GM23338 (cell line): ENCODE data around the gene SLC28A1.

Experiments used
- CREB1 ChIP-seq: fragments of 250-450 bp; sonication (Bioruptor Pico); IDR thresholded peaks from 2 replicates; pipeline ENCODE4 v1.5.0; 2020; ENCODE audit warnings: low read depth, mild to moderate bottlenecking, moderate library complexity
- CTCF ChIP-seq, 2 experiments: fragments of 200-600 bp in 1 of 2; sonication (generic) in 1 of 2; conservative IDR thresholded peaks; 2 replicates each; pipeline versions ENCODE4 v1.5.1 to v1.6.1; 2016 to 2017; ENCODE audit warnings: antibody characterized with exemption in 2 of 2, low read depth in 2 of 2, mild to moderate bottlenecking in 2 of 2, moderate library complexity in 1 of 2
- ETS1 ChIP-seq: IDR thresholded peaks from 2 replicates; pipeline ENCODE4 v1.6.1; 2016; ENCODE audit warnings: antibody characterized with exemption
- EZH2 ChIP-seq: fragments of 200-600 bp; sonication (generic); IDR thresholded peaks from one replicate; pipeline ENCODE4 v1.8.0; 2017; ENCODE audit warnings: antibody characterized with exemption, mild to moderate bottlenecking, low read depth; ENCODE audit not compliant: unreplicated experiment
- EZH2phosphoT487 ChIP-seq: fragments of 200-600 bp; sonication (generic); IDR thresholded peaks from one replicate; pipeline ENCODE4 v1.8.1; 2018; ENCODE audit warnings: antibody characterized with exemption; ENCODE audit not compliant: unreplicated experiment
- JUNB ChIP-seq: IDR thresholded peaks from one replicate; pipeline ENCODE4 v1.6.1; 2016; ENCODE audit warnings: antibody characterized with exemption; ENCODE audit not compliant: unreplicated experiment
- POLR2AphosphoS5 ChIP-seq: IDR thresholded peaks from 2 replicates; pipeline ENCODE4 v1.6.1; 2016; ENCODE audit warnings: antibody characterized with exemption, low read depth
- REST ChIP-seq: IDR thresholded peaks from one replicate; pipeline ENCODE4 v1.6.1; 2018; ENCODE audit warnings: antibody characterized with exemption; ENCODE audit not compliant: unreplicated experiment
- STAT1 ChIP-seq: IDR thresholded peaks from one replicate; pipeline ENCODE4 v1.6.1; 2016; ENCODE audit warnings: antibody characterized with exemption; ENCODE audit not compliant: unreplicated experiment
- ZNF114 ChIP-seq: fragments of 250-450 bp; sonication (Bioruptor Pico); IDR thresholded peaks from 2 replicates; pipeline ENCODE4 v1.5.0; 2020; ENCODE audit warnings: mild to moderate bottlenecking, moderate library complexity
- ZNF331 ChIP-seq: fragments of 250-450 bp; sonication (Bioruptor Pico); IDR thresholded peaks from 2 replicates; pipeline ENCODE4 v1.5.0; 2020; ENCODE audit warnings: low read depth, mild to moderate bottlenecking, moderate library complexity
- ZNF462 ChIP-seq: fragments of 250-450 bp; sonication (Bioruptor Pico); IDR thresholded peaks from 2 replicates; pipeline ENCODE4 v1.5.0; 2020; ENCODE audit warnings: mild to moderate bottlenecking, moderate library complexity

- no peak for TF ChIP-seq EZH2
- no peak for TF ChIP-seq CTCF (conservative IDR thresholded peaks at IDR 0.05; ENCODE audit: low read depth in 2 of 2)
- no peak for TF ChIP-seq POLR2AphosphoS5
- no peak for TF ChIP-seq ZNF114 (CRISPR knock-in tag)
- TF ChIP-seq EZH2phosphoT487, result no peak
- no peak for TF ChIP-seq REST
- TF ChIP-seq STAT1, result no peak
- TF ChIP-seq JUNB, result no peak
- TF ChIP-seq CREB1, result no peak
- TF ChIP-seq ETS1, result no peak
- TF ChIP-seq ZNF462 (CRISPR knock-in tag), result no peak
- TF ChIP-seq ZNF331 (CRISPR knock-in tag), result no peak
Measured at GRCh38 chr15:84987949-84988624, 103.6 kb downstream of the SLC28A1 start.
